ENCODE results near the gene KLHL25.

- TF ChIP-seq POLR2AphosphoS5 (IDR thresholded peaks at IDR 0.05; ENCODE audit: low read depth, low read length) (no peak), CTCF (IDR thresholded peaks at IDR 0.05) (no peak), REST (IDR thresholded peaks at IDR 0.05; ENCODE audit: insufficient read depth in 1 of 2, low read depth in 2 of 2, low read length in 1 of 2) (no peak), SIN3A (IDR thresholded peaks at IDR 0.05; ENCODE audit: borderline replicate concordance, insufficient read depth, low read depth, low read length) (no peak)
Measured at GRCh38 chr15:85718981-85719380, 75.7 kb downstream of the KLHL25 start.
